GM12801 (cell line): Measurements from ENCODE around the gene CROCC2.

Experiments
- TF ChIP-seq, protein P1 (sequence below): IDR thresholded peaks from one replicate; pipeline ENCODE4 v1.5.1; 2011; ENCODE audit warnings: control low read depth; ENCODE audit not compliant: insufficient read length; ENCODE audit errors: extremely low read depth

Gene CROCC2

DNA sequence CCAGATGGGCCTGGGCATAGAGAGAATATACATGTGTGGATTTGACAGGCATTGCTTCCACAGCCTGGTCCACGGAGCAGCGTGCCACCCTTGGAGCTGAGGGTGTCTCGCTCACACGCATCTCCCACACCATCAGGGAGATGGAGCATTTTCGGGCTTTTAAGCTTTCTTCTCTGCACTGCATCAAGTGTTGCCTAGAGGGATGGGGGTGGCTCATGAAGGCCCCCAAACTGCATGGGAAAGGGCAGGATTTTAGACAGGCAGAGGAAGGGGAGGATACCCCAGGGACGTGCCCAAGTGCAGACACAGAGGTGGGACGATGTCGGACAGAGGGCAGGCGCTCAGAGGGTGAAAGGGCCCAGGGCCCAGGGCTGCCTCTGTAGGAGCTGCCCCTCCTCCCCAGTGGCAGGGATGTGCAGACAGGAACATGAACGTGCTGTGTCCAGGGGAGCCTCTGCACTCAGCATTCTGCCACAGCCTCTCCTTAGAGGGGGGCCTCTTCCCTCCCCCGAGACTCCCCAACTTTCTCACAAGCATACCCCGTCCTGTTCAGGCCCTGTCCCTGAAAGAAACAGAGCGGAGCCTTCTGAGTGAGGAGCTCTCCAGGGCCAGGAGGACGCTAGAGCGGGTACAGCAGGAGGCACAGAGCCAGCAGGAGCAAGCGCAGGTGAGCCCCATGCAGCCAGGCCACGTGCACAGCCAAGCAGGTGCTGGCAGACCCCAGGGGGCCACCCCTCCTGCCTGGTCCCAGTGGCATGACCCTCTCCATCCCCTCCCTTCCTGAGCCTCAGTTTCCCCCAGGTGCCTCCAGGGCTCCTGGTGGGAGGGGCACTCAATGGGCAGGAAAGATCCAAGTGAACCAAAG lies 49.4 kb downstream of the CROCC2 start:
- TF ChIP-seq, protein P1, sequence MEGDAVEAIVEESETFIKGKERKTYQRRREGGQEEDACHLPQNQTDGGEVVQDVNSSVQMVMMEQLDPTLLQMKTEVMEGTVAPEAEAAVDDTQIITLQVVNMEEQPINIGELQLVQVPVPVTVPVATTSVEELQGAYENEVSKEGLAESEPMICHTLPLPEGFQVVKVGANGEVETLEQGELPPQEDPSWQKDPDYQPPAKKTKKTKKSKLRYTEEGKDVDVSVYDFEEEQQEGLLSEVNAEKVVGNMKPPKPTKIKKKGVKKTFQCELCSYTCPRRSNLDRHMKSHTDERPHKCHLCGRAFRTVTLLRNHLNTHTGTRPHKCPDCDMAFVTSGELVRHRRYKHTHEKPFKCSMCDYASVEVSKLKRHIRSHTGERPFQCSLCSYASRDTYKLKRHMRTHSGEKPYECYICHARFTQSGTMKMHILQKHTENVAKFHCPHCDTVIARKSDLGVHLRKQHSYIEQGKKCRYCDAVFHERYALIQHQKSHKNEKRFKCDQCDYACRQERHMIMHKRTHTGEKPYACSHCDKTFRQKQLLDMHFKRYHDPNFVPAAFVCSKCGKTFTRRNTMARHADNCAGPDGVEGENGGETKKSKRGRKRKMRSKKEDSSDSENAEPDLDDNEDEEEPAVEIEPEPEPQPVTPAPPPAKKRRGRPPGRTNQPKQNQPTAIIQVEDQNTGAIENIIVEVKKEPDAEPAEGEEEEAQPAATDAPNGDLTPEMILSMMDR: no peak

- TF ChIP-seq, protein P1: no peak
Observed at GRCh38 chr2:240956171-240956934, 50.2 kb downstream of the CROCC2 start.

GRCh38 chr2:240956935-240957655 lies 51.0 kb downstream of the CROCC2 start:
- TF ChIP-seq, protein P1: no peak

DNA sequence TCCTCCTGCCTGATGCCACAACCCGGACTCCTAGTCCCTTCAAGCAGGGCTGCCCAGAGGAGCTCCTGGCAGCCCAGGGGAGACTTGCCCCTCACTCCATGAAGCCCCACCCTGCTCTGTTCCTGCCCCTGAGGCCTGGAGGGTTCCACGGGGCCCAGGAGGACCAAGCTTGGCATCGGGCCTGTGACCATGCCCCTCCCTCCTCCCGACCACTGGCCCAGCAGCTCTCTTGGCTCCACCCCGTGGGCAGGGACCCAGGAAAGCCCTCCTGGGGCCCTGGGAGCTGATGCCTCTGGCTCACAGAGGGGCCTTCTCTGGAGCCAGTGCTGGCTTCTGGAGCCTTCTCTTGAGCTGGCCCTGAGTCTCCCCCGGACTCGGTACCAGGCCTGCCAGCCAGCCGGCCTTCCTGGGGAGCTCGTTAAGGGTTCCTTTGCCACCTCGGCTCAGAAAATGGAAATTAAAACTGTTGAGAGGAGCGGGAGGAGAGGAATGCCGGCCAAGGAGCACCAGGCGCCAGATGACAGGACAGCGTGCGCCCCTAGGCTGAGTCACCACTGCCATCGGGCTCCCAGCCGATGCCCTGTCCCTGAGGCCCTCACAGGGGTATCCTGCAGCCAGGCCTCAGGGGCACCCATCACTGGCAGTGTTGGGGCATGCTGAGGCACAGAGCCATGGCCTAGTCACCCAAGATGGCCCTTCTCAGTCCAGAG lies 51.7 kb downstream of the CROCC2 start:
- TF ChIP-seq, protein P1: no peak

DNA sequence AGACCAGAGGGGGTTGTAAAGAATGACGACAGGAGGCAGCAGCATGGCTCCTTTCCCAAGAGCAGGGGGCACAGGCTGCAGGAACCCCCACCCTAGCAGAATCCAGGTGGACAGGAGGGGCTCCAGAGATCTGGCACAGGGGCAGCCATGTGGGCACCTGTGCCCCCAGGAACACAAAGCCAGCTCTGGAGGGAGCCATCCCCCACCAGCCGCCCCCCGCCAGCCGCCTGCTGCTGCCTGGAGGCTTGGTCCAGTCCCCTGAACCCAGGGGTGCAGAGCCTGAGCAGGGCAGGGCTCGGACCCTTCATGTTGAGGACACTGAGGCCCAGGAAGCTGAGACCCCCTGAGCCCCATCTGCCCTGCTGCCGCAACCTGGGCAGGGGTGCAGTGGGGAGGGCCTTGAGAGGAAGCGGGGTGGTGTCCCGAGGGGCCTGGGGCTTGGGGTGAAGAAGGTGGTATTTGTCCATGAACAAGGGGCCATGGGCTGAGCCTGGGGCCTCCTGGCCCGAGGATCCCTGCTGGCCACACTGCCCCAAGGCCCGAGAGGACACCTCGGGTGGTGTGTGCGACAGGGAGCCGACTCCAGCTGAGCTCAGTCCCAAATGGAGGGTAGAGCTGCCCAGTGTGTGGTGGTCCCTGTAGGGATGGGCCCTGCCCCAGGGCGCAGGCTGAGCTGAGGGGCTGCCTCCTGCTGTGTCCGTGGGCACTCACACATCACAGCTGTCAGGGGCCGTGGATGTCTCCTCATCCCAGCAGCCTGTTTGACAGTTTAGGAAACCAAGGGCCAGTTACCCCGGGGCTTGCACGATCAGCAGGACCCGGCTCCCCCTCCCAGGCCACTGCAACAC lies 52.5 kb downstream of the CROCC2 start:
- TF ChIP-seq, protein P1: no peak

- TF ChIP-seq, protein P1: no peak
Observed at GRCh38 chr2:240959214-240959940, 53.2 kb downstream of the CROCC2 start.
